Gastroesophageal sphincter (tissue), 3 donors: ENCODE measurements around the gene ACACB.

Source experiments
- EP300 ChIP-seq: sonication (generic); formaldehyde crosslinking; IDR thresholded peaks from one replicate; pipeline ENCODE4 v1.6.1; 2017; ENCODE audit warnings: antibody characterized with exemption, mild to moderate bottlenecking
- POLR2A ChIP-seq, 2 donors: fragments of 450-650 bp; IDR thresholded peaks; one replicate each; pipeline ENCODE4 v1.6.1; 2017; ENCODE audit warnings: antibody characterized with exemption in 2 of 2, mild to moderate bottlenecking in 2 of 2, moderate library complexity in 1 of 2
- TF ChIP-seq, protein P1 (sequence below), 4 experiments: fragments of 200-600 bp in 2 of 4; fragments of 450-650 bp in 2 of 4; sonication (generic) in 1 of 4; IDR thresholded peaks; one replicate each; pipeline ENCODE4 v1.5.1; 2017 to 2019; ENCODE audit warnings: antibody characterized with exemption in 4 of 4, mild to moderate bottlenecking in 2 of 4, moderate library complexity in 2 of 4

DNA sequence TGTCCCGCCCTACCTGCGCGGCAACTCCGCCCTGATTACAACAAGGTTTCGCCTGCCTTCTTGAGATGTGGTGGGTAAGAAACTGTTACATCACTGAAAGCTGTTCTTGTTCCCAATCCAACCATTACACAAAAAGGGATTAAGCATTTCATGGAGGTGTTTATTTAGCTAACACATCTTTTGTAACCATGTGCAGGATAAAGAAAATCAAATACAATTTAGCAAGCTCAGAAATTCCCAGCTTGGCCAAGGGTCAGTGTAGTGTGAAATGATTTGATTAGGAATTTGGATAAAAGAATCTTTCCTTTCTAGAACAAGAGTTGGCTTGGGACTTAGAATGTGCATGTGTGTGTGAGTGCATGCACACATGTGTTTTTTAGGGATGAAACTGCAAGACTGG, 186.4 kb downstream of the ACACB start:
- TF ChIP-seq POLR2A (IDR thresholded peaks at IDR 0.05) (no peak), EP300 (no peak)
- TF ChIP-seq, protein P1, sequence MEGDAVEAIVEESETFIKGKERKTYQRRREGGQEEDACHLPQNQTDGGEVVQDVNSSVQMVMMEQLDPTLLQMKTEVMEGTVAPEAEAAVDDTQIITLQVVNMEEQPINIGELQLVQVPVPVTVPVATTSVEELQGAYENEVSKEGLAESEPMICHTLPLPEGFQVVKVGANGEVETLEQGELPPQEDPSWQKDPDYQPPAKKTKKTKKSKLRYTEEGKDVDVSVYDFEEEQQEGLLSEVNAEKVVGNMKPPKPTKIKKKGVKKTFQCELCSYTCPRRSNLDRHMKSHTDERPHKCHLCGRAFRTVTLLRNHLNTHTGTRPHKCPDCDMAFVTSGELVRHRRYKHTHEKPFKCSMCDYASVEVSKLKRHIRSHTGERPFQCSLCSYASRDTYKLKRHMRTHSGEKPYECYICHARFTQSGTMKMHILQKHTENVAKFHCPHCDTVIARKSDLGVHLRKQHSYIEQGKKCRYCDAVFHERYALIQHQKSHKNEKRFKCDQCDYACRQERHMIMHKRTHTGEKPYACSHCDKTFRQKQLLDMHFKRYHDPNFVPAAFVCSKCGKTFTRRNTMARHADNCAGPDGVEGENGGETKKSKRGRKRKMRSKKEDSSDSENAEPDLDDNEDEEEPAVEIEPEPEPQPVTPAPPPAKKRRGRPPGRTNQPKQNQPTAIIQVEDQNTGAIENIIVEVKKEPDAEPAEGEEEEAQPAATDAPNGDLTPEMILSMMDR (IDR thresholded peaks at IDR 0.05) = no peak
